ENCODE data around the gene SMPX. TPM values are rescaled to one million over a fixed set of nuclear protein-coding genes. Genes with fewer than 3 reads are reported as not detected.

SMPX gene
- total RNA-seq, 6 experiments from 2014 or later = not detected

- DNase-seq = no peak
- no peak for TF ChIP-seq CTCF (IDR thresholded peaks at IDR 0.05)
- no peaks in the 10 kb centered on the region for H3K9me3 Mint-ChIP-seq
- no peak overlapping the region for H3K4me3 Mint-ChIP-seq
- H3K4me1 Mint-ChIP-seq (ENCODE audit: low read depth) = no peaks in the 10 kb centered on the region
- no peaks in the 10 kb centered on the region for H3K36me3 Mint-ChIP-seq (ENCODE audit: low read depth)
- H3K27ac Mint-ChIP-seq = no peak overlapping the region
- peaks cover 4% of the 10 kb centered on the region; the same call in 1 of the 2 replicates for H3K27me3 Mint-ChIP-seq (ENCODE audit: insufficient read depth)
Measured at GRCh38 chrX:21674430-21675186, 83.3 kb downstream of the SMPX start.

GRCh38 chrX:21666679-21667078 lies 91.2 kb downstream of the SMPX start:
- no peaks in the 10 kb centered on the region for H3K9me3 Mint-ChIP-seq
- H3K27me3 Mint-ChIP-seq (ENCODE audit: insufficient read depth) = peaks cover 5% of the 10 kb centered on the region; the same call in 1 of the 2 replicates
- no peak overlapping the region for H3K4me3 Mint-ChIP-seq
- H3K36me3 Mint-ChIP-seq (ENCODE audit: low read depth) = no peaks in the 10 kb centered on the region
- H3K4me1 Mint-ChIP-seq (ENCODE audit: low read depth) = no peaks in the 10 kb centered on the region
- no peak for TF ChIP-seq CTCF (IDR thresholded peaks at IDR 0.05)
- DNase-seq = no peak
- no peak overlapping the region for H3K27ac Mint-ChIP-seq

DNA sequence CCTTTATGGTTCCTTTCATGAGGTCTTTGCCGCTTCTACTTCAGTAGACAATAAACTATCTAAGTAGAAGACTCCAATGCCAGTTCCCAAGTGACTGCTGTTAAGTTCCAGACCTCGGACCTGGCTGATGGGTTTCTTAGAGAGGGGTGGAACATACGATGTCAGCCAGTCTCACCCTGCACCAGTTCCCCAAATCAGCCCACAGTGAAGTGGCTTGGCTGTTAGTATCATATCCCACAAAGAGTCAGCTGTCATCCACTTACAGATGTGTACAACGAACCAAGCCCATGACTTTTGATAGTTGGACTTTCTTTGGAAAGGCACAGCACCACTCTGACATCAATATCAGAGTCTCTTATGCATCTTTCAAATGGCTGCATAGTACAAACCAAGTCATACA lies 91.7 kb downstream of the SMPX start:
- no peak for TF ChIP-seq CTCF (IDR thresholded peaks at IDR 0.05)
- H3K9me3 Mint-ChIP-seq = no peaks in the 10 kb centered on the region
- H3K36me3 Mint-ChIP-seq (ENCODE audit: low read depth) = no peaks in the 10 kb centered on the region

DNA sequence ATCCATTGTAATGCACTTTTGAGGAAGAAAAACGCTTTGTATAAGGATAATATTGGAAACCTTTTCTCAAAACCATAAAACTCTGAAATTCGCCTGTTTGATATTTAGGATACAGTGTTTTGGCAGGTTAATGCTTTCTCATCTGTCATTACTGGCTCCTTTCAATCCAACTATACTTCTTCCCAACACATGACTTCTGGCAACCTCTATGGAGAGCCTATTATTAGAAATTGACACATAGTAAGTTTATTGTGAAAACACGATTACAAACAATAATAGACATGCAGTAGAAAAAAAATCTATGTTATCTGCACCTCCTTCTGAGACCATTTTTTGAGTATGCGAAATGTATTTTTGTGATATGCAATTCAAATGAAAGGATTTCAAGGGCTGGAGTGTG lies 95.2 kb downstream of the SMPX start:
- Mint-ChIP-seq H3K27me3 (ENCODE audit: insufficient read depth) (peaks cover 5% of the 10 kb centered on the region; the same call in 1 of the 2 replicates), H3K9me3 (no peaks in the 10 kb centered on the region), H3K4me3 (no peak overlapping the region), H3K27ac (no peak overlapping the region), H3K4me1 (ENCODE audit: low read depth) (no peaks in the 10 kb centered on the region), H3K36me3 (ENCODE audit: low read depth) (no peaks in the 10 kb centered on the region)
- no peak for DNase-seq
- TF ChIP-seq CTCF (IDR thresholded peaks at IDR 0.05) = no peak

More for the DNA sequence above, 91.7 kb downstream of the SMPX start:
- Mint-ChIP-seq H3K4me3 (no peak overlapping the region), H3K27me3 (ENCODE audit: insufficient read depth) (peaks cover 5% of the 10 kb centered on the region; the same call in 1 of the 2 replicates), H3K27ac (no peak overlapping the region), H3K4me1 (ENCODE audit: low read depth) (no peaks in the 10 kb centered on the region)
- DNase-seq = no peak

DNA sequence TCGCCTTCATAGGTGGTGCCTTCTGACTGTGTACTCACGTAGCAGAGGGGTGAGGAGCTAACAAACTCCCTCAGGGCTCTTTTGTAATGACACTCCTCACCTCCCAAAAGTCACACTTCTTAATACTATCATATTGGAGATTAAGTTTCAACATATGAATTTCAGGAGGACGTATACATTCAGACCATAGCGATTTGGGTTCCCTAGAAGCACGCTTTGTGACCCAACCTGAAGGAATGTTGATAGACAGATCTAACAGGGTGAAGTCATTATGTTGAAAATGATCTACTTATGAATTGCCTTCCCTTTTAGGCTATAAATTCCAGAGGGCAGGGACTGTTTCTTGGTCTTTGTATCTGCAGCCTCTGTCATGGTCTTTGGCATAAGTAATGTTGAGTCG lies 96.6 kb downstream of the SMPX start:
- no peak for DNase-seq
- Mint-ChIP-seq H3K36me3 (ENCODE audit: low read depth) (no peaks in the 10 kb centered on the region), H3K27ac (no peak overlapping the region), H3K4me3 (no peak overlapping the region), H3K9me3 (no peaks in the 10 kb centered on the region), H3K4me1 (ENCODE audit: low read depth) (no peaks in the 10 kb centered on the region), H3K27me3 (ENCODE audit: insufficient read depth) (peaks cover 3% of the 10 kb centered on the region; the same call in 1 of the 2 replicates)
- TF ChIP-seq CTCF (IDR thresholded peaks at IDR 0.05) = no peak

Measured in HFFc6 (cell line).